WTC11 (cell line): ENCODE results near the gene RNASE4. TPM values are rescaled to one million over a fixed set of nuclear protein-coding genes. Genes with fewer than 3 reads are reported as not detected.

Experiments
- ATAC-seq: fragments of 200-7000 bp; cut with Tn5 transposase; 2 replicates; pipeline ENCODE4 v1.10.0; 2021; ENCODE audit warnings: mild to moderate bottlenecking, moderate library complexity
- CTCF ChIA-PET: fragments of 300-600 bp; sonication (Branson Sonifier 250); formaldehyde crosslinking; loops from one replicate; lab custom pipeline; 2021; ENCODE audit warnings: antibody characterized with exemption; lab: Charles Lee
- POLR2A ChIA-PET: fragments of 350-600 bp; sonication (Branson Sonifier 250); formaldehyde crosslinking; loops from one replicate; lab custom pipeline; 2021; ENCODE audit warnings: antibody characterized with exemption; lab: Charles Lee
- DNase-seq: peaks from one replicate; pipeline ENCODE4 v3.0.0; 2021; ENCODE audit warnings: low spot score
- H3K27ac Mint-ChIP-seq: 2 replicates; pipeline ENCODE4 v1.8.0; 2021; ENCODE audit warnings: mixed read lengths
- H3K27me3 Mint-ChIP-seq: 2 replicates; pipeline ENCODE4 v1.8.0; 2021; ENCODE audit warnings: low read depth, mild to moderate bottlenecking, moderate library complexity, mixed read lengths
- H3K36me3 Mint-ChIP-seq: 2 replicates; pipeline ENCODE4 v1.8.0; 2021; ENCODE audit warnings: mixed read lengths
- H3K4me1 Mint-ChIP-seq: 2 replicates; pipeline ENCODE4 v1.8.0; 2022; ENCODE audit warnings: mixed read lengths
- H3K4me3 Mint-ChIP-seq: 2 replicates; pipeline ENCODE4 v1.8.0; 2021; ENCODE audit warnings: mild to moderate bottlenecking, moderate library complexity, mixed read lengths
- H3K9me3 Mint-ChIP-seq: 2 replicates; pipeline ENCODE4 v1.8.0; 2021; ENCODE audit warnings: mixed read lengths
- ERG ChIP-seq: fragments of 250-450 bp; sonication (Bioruptor Pico); IDR thresholded peaks from 2 replicates; pipeline ENCODE4 v1.8.0; 2021; ENCODE audit warnings: mild to moderate bottlenecking
- IRF2 ChIP-seq: sonication (generic); formaldehyde crosslinking; IDR thresholded peaks from 2 replicates; pipeline ENCODE4 v1.8.0; 2022; ENCODE audit warnings: low read depth, missing genetic modification reagents, borderline replicate concordance
- NR3C1 ChIP-seq: sonication (generic); formaldehyde crosslinking; conservative IDR thresholded peaks from 2 replicates; pipeline ENCODE4 v1.8.1; 2023; ENCODE audit warnings: low read depth, mild to moderate bottlenecking, missing genetic modification reagents
- OVOL2 ChIP-seq: fragments of 250-450 bp; sonication (Bioruptor Pico); IDR thresholded peaks from 2 replicates; pipeline ENCODE4 v1.9.0; 2021; ENCODE audit warnings: mild to moderate bottlenecking, borderline replicate concordance
- ZNF219 ChIP-seq: sonication (generic); formaldehyde crosslinking; IDR thresholded peaks from 2 replicates; pipeline ENCODE4 v1.8.0; 2023; ENCODE audit warnings: missing genetic modification reagents, mild to moderate bottlenecking, borderline replicate concordance
- total RNA-seq: library from RNA; stranded (reverse); gene quantifications from 3 replicates; pipeline ENCODE4 v1.2.3, GENCODE V29; 2021
- TF ChIP-seq, protein P1 (sequence below): sonication (generic); formaldehyde crosslinking; IDR thresholded peaks from 2 replicates; pipeline ENCODE4 v1.8.1; 2022; ENCODE audit warnings: mild to moderate bottlenecking, missing genetic modification reagents, moderate library complexity, borderline replicate concordance
- TF ChIP-seq, protein P2 (sequence below): sonication (generic); formaldehyde crosslinking; IDR thresholded peaks from 2 replicates; pipeline ENCODE4 v1.8.1; 2022; ENCODE audit warnings: low read depth, missing genetic modification reagents, borderline replicate concordance
- TF ChIP-seq, protein P3 (sequence below): sonication (generic); formaldehyde crosslinking; IDR thresholded peaks from 2 replicates; pipeline ENCODE4 v1.8.0; 2022; ENCODE audit warnings: missing genetic modification reagents
- TF ChIP-seq, protein P4 (sequence below): sonication (generic); formaldehyde crosslinking; IDR thresholded peaks from 2 replicates; pipeline ENCODE4 v1.8.0; 2023; ENCODE audit warnings: missing genetic modification reagents, mild to moderate bottlenecking, borderline replicate concordance
- TF ChIP-seq, protein P5 (sequence below): fragments of 250-450 bp; sonication (Bioruptor Pico); IDR thresholded peaks from 2 replicates; pipeline ENCODE4 v1.9.0; 2021; ENCODE audit warnings: mild to moderate bottlenecking

RNASE4 gene
- total RNA-seq, 1 experiment from 2014 or later = 2.8 TPM

DNA sequence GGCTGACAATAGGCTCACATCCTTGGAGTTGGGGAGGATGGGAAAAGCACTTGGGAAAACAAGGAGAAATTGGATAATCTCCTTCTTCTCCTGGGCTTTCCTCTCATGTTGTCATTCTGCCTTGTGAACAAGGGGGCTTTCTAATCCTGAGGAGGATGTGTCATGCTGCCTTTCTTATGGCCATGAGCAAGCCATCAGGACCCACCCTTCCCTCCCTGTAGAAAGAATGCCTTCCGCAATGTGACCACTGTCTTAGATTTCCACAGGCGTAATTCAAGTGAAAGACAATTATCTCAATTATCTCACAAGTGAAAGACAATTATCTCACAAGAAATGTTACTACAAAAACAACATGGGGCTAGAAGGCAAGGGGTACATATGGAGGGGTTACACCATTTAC, 39.8 kb upstream of the RNASE4 start:
- H3K27me3 Mint-ChIP-seq = peaks cover 8% of the 10 kb centered on the region
- ChIA-PET CTCF (no interaction called here), POLR2A (no interaction called here)
- DNase-seq = no peak
- H3K27ac Mint-ChIP-seq = no peak overlapping the region
- TF ChIP-seq, protein P1, sequence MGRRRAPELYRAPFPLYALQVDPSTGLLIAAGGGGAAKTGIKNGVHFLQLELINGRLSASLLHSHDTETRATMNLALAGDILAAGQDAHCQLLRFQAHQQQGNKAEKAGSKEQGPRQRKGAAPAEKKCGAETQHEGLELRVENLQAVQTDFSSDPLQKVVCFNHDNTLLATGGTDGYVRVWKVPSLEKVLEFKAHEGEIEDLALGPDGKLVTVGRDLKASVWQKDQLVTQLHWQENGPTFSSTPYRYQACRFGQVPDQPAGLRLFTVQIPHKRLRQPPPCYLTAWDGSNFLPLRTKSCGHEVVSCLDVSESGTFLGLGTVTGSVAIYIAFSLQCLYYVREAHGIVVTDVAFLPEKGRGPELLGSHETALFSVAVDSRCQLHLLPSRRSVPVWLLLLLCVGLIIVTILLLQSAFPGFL = no peak
- TF ChIP-seq, protein P2, sequence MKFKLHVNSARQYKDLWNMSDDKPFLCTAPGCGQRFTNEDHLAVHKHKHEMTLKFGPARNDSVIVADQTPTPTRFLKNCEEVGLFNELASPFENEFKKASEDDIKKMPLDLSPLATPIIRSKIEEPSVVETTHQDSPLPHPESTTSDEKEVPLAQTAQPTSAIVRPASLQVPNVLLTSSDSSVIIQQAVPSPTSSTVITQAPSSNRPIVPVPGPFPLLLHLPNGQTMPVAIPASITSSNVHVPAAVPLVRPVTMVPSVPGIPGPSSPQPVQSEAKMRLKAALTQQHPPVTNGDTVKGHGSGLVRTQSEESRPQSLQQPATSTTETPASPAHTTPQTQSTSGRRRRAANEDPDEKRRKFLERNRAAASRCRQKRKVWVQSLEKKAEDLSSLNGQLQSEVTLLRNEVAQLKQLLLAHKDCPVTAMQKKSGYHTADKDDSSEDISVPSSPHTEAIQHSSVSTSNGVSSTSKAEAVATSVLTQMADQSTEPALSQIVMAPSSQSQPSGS = no peak
- TF ChIP-seq, protein P3, sequence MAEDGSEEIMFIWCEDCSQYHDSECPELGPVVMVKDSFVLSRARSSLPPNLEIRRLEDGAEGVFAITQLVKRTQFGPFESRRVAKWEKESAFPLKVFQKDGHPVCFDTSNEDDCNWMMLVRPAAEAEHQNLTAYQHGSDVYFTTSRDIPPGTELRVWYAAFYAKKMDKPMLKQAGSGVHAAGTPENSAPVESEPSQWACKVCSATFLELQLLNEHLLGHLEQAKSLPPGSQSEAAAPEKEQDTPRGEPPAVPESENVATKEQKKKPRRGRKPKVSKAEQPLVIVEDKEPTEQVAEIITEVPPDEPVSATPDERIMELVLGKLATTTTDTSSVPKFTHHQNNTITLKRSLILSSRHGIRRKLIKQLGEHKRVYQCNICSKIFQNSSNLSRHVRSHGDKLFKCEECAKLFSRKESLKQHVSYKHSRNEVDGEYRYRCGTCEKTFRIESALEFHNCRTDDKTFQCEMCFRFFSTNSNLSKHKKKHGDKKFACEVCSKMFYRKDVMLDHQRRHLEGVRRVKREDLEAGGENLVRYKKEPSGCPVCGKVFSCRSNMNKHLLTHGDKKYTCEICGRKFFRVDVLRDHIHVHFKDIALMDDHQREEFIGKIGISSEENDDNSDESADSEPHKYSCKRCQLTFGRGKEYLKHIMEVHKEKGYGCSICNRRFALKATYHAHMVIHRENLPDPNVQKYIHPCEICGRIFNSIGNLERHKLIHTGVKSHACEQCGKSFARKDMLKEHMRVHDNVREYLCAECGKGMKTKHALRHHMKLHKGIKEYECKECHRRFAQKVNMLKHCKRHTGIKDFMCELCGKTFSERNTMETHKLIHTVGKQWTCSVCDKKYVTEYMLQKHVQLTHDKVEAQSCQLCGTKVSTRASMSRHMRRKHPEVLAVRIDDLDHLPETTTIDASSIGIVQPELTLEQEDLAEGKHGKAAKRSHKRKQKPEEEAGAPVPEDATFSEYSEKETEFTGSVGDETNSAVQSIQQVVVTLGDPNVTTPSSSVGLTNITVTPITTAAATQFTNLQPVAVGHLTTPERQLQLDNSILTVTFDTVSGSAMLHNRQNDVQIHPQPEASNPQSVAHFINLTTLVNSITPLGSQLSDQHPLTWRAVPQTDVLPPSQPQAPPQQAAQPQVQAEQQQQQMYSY = no peak
- TF ChIP-seq OVOL2 (CRISPR knock-in tag) (no peak), ERG (CRISPR knock-in tag) (no peak), NR3C1 (CRISPR knock-in tag) (no peak), ZNF219 (no peak)
- TF ChIP-seq, protein P4, sequence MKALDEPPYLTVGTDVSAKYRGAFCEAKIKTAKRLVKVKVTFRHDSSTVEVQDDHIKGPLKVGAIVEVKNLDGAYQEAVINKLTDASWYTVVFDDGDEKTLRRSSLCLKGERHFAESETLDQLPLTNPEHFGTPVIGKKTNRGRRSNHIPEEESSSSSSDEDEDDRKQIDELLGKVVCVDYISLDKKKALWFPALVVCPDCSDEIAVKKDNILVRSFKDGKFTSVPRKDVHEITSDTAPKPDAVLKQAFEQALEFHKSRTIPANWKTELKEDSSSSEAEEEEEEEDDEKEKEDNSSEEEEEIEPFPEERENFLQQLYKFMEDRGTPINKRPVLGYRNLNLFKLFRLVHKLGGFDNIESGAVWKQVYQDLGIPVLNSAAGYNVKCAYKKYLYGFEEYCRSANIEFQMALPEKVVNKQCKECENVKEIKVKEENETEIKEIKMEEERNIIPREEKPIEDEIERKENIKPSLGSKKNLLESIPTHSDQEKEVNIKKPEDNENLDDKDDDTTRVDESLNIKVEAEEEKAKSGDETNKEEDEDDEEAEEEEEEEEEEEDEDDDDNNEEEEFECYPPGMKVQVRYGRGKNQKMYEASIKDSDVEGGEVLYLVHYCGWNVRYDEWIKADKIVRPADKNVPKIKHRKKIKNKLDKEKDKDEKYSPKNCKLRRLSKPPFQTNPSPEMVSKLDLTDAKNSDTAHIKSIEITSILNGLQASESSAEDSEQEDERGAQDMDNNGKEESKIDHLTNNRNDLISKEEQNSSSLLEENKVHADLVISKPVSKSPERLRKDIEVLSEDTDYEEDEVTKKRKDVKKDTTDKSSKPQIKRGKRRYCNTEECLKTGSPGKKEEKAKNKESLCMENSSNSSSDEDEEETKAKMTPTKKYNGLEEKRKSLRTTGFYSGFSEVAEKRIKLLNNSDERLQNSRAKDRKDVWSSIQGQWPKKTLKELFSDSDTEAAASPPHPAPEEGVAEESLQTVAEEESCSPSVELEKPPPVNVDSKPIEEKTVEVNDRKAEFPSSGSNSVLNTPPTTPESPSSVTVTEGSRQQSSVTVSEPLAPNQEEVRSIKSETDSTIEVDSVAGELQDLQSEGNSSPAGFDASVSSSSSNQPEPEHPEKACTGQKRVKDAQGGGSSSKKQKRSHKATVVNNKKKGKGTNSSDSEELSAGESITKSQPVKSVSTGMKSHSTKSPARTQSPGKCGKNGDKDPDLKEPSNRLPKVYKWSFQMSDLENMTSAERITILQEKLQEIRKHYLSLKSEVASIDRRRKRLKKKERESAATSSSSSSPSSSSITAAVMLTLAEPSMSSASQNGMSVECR (CRISPR knock-in tag) = no peak
- TF ChIP-seq, protein P5, sequence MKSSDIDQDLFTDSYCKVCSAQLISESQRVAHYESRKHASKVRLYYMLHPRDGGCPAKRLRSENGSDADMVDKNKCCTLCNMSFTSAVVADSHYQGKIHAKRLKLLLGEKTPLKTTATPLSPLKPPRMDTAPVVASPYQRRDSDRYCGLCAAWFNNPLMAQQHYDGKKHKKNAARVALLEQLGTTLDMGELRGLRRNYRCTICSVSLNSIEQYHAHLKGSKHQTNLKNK (CRISPR knock-in tag) = no peak
- no peak for ATAC-seq
- no peaks in the 10 kb centered on the region for H3K36me3 Mint-ChIP-seq
- peaks cover 5% of the 10 kb centered on the region for H3K4me1 Mint-ChIP-seq
- H3K9me3 Mint-ChIP-seq = no peaks in the 10 kb centered on the region
- H3K4me3 Mint-ChIP-seq = no peak overlapping the region

GRCh38 chr14:20645481-20645880, 38.9 kb upstream of the RNASE4 start:
- POLR2A ChIA-PET = no interaction called here
- Mint-ChIP-seq H3K9me3 (no peaks in the 10 kb centered on the region), H3K36me3 (no peaks in the 10 kb centered on the region), H3K27ac (no peak overlapping the region), H3K4me3 (no peak overlapping the region), H3K27me3 (peaks cover 8% of the 10 kb centered on the region), H3K4me1 (peaks cover 5% of the 10 kb centered on the region)
- TF ChIP-seq IRF2 = no peak
- ATAC-seq = no peak
- no peak for DNase-seq
- CTCF ChIA-PET = interaction anchor here (0.6 to 1.2 kb wide), 2 partner anchors 13 to 421 kb away, joined by 3 read pairs; no protein-coding TSS in a partner anchor
